ENCODE results near the gene GPATCH11.

DNA sequence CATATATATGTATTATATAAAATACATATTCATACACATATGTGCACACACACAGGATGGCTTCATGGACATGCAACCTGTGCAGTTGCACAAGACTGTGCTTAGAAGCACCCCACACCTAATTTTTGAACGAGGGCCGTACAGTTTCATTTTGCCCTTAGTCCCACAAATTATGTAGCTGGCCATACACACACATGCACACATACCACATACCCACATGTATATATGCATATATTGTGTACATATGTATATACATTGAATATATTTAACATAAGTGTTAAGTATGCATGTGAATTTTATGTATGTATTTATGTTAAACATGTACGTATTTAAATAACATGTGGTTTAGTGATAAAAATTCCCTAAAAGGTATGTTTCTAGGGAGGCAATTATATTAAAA lies 18.3 kb downstream of the GPATCH11 start:
- TF ChIP-seq, protein P1, sequence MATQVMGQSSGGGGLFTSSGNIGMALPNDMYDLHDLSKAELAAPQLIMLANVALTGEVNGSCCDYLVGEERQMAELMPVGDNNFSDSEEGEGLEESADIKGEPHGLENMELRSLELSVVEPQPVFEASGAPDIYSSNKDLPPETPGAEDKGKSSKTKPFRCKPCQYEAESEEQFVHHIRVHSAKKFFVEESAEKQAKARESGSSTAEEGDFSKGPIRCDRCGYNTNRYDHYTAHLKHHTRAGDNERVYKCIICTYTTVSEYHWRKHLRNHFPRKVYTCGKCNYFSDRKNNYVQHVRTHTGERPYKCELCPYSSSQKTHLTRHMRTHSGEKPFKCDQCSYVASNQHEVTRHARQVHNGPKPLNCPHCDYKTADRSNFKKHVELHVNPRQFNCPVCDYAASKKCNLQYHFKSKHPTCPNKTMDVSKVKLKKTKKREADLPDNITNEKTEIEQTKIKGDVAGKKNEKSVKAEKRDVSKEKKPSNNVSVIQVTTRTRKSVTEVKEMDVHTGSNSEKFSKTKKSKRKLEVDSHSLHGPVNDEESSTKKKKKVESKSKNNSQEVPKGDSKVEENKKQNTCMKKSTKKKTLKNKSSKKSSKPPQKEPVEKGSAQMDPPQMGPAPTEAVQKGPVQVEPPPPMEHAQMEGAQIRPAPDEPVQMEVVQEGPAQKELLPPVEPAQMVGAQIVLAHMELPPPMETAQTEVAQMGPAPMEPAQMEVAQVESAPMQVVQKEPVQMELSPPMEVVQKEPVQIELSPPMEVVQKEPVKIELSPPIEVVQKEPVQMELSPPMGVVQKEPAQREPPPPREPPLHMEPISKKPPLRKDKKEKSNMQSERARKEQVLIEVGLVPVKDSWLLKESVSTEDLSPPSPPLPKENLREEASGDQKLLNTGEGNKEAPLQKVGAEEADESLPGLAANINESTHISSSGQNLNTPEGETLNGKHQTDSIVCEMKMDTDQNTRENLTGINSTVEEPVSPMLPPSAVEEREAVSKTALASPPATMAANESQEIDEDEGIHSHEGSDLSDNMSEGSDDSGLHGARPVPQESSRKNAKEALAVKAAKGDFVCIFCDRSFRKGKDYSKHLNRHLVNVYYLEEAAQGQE (IDR thresholded peaks at IDR 0.05; ENCODE audit: insufficient read depth in 1 of 2, low read depth in 2 of 2, low read length in 2 of 2) = no peak
- no peak for TF ChIP-seq TAF1 (IDR thresholded peaks at IDR 0.05; ENCODE audit: borderline replicate concordance, insufficient read depth, low read length)
- no peak for TF ChIP-seq POLR2AphosphoS5 (IDR thresholded peaks at IDR 0.05; ENCODE audit: low read depth, low read length)
